ENCODE data around the gene ZSCAN9. TPM values are rescaled to one million over a fixed set of nuclear protein-coding genes. Genes with fewer than 3 reads are reported as not detected.

The ZSCAN9 gene
- total and polyA plus RNA-seq, 2 of the 13 experiments (the other 11 are each of a cell fraction or from before 2014, with no cell fraction given) = 14.6 to 17.8 TPM

- TF ChIP-seq HMGXB3 (CRISPR knock-in tag; IDR thresholded peaks at IDR 0.05; ENCODE audit: borderline replicate concordance) (no peak), CBX2 (IDR thresholded peaks at IDR 0.05; ENCODE audit: low read depth, low read length) (peak; percentile 73), CBX2 (CRISPR knock-in tag; IDR thresholded peaks at IDR 0.05; ENCODE audit: low read depth) (peak; percentile 90; the same call in 1 of the 2 replicates), GPN1 (CRISPR knock-in tag; IDR thresholded peaks at IDR 0.05; ENCODE audit: borderline replicate concordance) (no peak), NFAT5 (CRISPR knock-in tag; IDR thresholded peaks at IDR 0.05) (0 out of 2 replicates have a peak, but pooled peaks have one; percentile 54), HNRNPLL (IDR thresholded peaks at IDR 0.05; ENCODE audit: low read depth, low read length, poor library complexity, severe bottlenecking) (peak; percentile 74), NCOA1 (CRISPR knock-in tag; IDR thresholded peaks at IDR 0.05) (no peak), ZBTB20 (CRISPR knock-in tag; IDR thresholded peaks at IDR 0.05; ENCODE audit: borderline replicate concordance, low read depth) (0 out of 2 replicates have a peak, but pooled peaks have one; percentile 19)
Observed at GRCh38 chr6:28207510-28208110, 17.5 kb upstream of the ZSCAN9 start (continued).
